HG02763 (cell line): Measurements from ENCODE around the gene AP5S1.
"Not testable (repeated sequence)": the region's sequence is repeated elsewhere in the genome, so short reads cannot be mapped to it uniquely, and the experiment has no call there.

Experiments
- ATAC-seq: cut with Tn5 transposase; IDR thresholded peaks from one replicate; pipeline ENCODE4 v1.9.1; 2021; ENCODE audit warnings: mild to moderate bottlenecking, moderate library complexity; ENCODE audit not compliant: unreplicated experiment

The AP5S1 gene

DNA sequence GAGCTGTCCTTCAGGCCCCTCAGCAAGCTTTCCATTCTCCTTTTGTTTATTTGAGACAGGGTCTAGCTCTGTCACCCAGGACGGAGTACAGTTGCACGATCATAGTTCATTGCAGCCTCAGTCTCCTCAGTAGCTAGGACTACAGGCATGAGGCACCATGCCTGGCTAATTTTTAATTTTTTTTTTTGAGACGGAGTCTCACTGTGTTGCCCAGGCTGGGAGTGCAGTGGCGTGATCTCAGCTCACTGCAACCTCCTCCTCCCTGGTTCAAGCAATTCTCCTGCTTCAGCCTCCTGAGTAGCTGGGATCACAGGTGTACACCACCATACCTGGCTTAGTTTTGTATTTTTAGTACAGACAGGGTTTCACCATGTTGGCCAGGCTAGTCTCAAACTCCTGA lies 31.1 kb upstream of the AP5S1 start:
- ATAC-seq: not testable (repeated sequence)

GRCh38 chr20:3794168-3794567 lies 26.2 kb upstream of the AP5S1 start:
- ATAC-seq: not testable (repeated sequence)

DNA sequence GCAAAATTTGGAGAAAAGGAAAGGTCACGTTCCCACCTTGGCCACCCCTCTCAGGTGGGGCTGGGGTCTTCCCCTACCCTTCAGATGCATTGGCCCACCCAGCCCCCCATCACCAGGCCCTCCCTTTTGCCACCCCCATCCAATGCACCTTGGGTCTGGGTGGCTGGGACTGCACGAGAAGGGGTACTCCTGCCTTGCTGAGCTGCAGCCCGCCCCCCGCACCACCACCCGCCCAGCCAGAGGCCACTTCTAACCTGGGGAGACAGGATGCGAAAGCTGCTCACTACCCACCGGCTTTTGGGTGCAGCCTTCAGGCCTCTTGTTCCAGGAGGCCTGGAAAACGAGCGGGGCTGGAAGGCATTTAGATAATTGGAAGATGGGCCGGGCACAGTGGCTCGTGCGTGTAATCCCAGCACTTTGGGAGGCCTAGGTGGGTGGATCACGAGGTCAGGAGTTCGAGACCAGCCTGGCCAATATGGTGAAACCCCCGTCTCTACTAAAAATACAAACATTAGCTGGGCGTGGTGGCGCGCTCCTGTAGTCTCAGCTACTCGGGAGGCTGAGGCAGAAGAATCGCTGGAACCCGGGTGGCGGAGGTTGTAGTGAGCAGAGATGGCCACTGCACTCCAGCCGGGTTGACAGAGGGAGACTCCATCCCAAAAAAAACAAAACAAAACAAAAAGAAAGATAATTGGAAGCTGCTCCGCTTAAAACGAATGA lies 25.5 kb upstream of the AP5S1 start:
- ATAC-seq: no peak

DNA sequence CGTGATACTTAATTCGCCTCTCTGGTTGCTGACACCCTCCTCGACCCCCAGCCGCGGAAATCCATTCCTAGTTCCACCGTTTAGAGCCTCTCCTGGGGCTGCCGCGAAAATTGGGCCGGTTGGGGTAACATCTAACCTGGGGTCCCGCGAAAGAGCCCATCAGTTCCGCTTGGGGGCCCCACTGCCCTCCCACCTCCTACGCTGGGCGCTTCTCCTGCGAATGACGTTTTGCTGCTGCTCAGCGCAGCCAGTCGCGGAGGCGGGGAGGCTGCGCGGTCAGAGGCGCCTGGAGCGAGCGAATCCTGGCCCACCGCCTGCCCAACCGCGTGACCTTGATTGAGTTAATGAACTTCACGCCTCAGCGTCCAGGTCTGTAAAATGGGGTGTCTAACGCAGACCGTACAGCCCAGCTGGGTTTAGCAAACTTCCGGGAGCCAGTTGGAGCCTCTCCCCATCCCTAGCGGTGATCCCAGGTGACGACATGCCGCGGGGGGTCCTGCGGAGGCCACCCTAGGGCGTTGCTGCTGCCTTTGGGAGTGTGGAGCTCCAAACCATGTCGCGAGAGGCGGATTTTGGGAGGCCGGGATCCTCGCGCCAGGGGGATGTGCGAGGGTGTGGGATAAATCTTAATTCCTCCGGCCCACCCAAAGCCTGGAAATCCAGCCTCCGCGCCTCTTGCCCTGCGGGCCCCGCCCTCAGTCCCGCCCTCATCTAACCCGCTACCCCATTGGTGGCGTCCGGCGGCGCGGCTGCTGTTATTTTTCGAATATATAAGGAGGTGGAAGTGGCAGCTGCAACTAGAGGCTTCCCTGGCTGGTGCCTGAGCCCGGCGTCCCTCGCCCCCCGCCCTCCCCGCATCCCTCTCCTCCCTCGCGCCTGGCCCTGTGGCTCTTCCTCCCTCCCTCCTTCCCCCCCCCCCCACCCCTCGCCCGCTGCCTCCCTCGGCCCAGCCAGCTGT lies 24.6 kb upstream of the AP5S1 start, which contains the start of gene CDC25B:
Gene CDC25B (plus strand): TSS at position 800 of the 958 bp plus-strand sequence. CDS start 222 bp downstream, outside the sequence.
- peak; percentile 47 for ATAC-seq

DNA sequence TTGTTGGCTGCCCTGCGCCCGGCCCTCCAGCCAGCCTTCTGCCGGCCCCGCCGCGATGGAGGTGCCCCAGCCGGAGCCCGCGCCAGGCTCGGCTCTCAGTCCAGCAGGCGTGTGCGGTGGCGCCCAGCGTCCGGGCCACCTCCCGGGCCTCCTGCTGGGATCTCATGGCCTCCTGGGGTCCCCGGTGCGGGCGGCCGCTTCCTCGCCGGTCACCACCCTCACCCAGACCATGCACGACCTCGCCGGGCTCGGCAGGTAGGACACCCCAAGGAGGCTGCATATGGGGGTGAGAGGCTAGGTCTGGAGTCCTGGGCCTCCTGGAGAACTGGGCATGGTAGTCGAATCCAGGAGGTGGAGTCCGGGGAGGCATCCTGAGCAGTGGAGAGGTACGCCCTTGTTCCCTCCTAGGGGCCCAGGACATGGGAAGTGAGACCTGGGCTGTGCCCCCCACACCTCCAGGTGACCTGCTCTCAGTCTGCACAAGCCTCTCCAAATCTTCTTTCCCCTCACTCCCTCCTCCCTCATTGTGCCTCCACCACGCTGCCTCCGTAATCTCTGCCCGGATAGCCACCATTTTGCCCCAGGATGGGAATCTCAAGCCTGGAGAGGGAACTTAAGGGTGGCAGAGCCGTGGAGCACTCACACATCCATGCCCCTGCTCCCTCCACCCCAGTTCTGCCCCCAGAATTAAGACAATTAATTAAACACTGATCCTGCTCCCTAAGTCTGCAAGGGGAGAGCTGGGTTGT lies 23.7 kb upstream of the AP5S1 start:
- ATAC-seq: no peak

DNA sequence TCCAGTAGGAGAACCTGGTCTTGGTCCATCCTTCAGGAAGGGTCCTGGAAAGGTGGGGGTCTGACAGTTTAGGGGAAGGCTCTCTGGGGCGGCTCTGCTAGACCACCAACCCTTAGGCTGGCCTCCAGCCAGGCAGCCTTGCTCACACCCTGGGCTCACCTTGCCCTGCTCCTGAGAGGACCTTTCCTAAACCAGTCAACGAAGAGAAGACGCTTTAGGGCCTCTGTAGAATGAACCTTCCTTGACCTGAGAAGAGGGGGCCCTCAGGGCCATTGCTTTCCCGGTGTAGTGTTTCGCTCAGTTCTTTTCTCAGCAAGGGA lies 23.2 kb upstream of the AP5S1 start:
- no peak for ATAC-seq

DNA sequence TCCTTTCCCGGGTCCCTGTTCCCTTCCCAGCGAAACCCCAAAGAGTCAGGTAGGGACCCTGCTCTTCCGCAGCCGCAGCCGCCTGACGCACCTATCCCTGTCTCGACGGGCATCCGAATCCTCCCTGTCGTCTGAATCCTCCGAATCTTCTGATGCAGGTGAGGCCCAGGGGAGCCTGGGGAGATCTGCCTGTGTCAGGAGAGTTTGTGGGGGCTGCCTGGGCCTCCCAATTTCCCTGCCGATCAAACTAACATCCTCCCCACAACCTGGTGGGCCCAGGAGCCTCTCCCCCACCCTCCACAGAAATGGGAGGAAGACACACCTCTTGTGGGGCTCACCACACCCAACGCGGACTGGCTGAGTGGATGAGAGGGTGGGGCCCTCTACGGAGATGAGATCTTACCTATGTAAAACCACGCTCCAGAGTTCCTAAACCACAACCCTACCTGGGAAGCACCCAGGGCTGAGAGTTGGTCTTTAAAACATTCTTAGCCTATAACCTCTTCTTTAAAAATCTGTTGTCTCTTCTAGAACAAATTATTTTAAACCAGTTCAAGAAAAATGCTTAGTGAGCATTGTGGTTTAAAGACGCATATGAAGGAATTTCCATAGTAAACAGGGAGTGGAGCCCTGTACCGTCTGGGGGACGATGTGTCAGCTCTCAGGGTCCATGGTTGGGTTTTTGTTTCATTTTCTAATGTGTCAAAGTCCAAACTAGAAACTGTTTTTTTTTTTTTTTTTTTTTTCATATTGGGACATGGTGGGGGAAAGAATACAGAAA lies 22.6 kb upstream of the AP5S1 start:
- no peak for ATAC-seq

- no peak for ATAC-seq
Observed at GRCh38 chr20:3798373-3798768, 22.0 kb upstream of the AP5S1 start.

DNA sequence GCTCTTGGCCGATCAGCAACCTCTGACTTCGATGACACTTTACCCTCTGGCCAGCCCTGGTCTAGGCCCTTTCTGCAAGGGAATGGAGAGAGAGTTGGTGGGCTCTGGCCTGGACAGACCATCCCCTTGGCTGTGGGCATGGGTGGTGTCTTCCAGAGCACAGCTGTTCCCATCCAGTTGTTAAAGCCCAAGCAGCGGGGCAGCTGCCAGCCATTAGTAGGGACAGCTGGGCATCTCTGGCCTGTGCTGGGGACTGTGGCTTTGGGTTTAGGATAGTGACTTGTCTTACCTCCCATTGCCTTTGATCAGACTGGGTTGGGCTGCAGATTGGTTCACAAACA lies 21.5 kb upstream of the AP5S1 start:
- no peak for ATAC-seq

DNA sequence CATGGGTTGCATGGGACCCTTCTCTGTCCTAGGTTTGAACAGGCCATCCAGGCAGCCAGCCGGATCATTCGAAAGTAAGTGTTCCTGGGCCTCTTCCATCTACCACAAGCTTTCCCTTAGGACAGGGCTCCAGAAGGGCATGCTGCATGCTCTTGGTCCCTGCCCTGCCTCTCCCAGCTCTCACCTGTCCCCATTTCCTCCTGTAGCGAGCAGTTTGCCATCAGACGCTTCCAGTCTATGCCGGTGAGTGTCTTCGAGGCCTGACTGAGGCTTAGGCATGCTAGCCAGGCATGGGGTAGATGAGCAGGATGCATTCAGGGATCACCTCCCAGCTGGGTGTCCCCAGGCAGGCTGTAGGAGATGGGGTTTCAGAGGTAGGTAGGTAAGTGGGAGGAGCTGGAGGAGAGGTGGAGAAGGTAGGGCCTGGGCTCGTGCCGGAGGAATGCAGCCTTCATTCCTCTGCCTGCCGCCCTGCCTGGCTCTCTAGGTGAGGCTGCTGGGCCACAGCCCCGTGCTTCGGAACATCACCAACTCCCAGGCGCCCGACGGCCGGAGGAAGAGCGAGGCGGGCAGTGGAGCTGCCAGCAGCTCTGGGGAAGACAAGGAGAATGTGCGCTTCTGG lies 20.0 kb upstream of the AP5S1 start:
- no peak for ATAC-seq

- no peak for ATAC-seq
Observed at GRCh38 chr20:3800878-3801260, 19.5 kb upstream of the AP5S1 start.

- ATAC-seq: no peak
Observed at GRCh38 chr20:3801299-3801698, 19.0 kb upstream of the AP5S1 start.

GRCh38 chr20:3801846-3802245 lies 18.5 kb upstream of the AP5S1 start:
- no peak for ATAC-seq

DNA sequence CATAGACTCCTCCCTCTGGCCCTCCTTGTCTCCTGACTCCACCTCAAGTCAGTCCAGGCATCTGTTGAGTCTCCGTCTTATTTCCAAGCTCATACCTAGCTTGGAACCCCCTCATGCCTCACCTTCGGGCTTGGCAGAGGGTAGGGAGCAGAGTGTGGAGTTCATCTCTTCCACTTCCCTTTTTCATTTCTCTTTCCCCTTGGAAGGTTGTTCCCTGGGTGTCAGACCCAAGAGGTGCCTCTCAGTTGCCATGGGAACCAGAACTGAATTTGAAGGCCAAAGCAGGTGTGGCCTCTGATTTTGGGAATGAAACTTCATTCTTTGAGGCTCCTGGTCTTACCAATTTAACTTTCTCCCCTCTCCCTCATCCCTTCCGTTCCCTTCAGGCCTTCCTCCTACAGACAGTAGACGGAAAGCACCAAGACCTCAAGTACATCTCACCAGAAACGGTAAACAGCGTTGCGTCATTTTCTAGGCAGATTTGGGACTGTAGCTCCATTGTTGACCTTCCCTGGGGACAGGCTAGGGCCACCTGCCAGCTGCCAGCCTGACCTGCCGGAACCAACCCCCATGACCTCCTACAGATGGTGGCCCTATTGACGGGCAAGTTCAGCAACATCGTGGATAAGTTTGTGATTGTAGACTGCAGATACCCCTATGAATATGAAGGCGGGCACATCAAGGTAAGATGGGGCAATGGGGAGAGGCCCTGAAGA lies 17.7 kb upstream of the AP5S1 start:
- ATAC-seq: no peak

GRCh38 chr20:3803289-3803688 lies 17.1 kb upstream of the AP5S1 start:
- ATAC-seq: no peak

- ATAC-seq: no peak
Observed at GRCh38 chr20:3803854-3804253, 16.5 kb upstream of the AP5S1 start.

GRCh38 chr20:3804254-3804751 lies 16.0 kb upstream of the AP5S1 start:
- no peak for ATAC-seq

- no peak for ATAC-seq
Observed at GRCh38 chr20:3804781-3805180, 15.6 kb upstream of the AP5S1 start.

- ATAC-seq: no peak
Observed at GRCh38 chr20:3808544-3808943, 11.8 kb upstream of the AP5S1 start.
